ENCODE data around the gene TSPAN9.

The TSPAN9 gene

GRCh38 chr12:3257411-3257810 lies 180.2 kb downstream of the TSPAN9 start:
- no peak overlapping the region for H3K4me3 Mint-ChIP-seq
- DNase-seq, result no peak
- no peaks in the 10 kb centered on the region for H3K9me3 Mint-ChIP-seq
- H3K36me3 Mint-ChIP-seq (ENCODE audit: low read depth), result no peaks in the 10 kb centered on the region
- H3K4me1 Mint-ChIP-seq (ENCODE audit: low read depth), result no peaks in the 10 kb centered on the region
- no peak overlapping the region for H3K27ac Mint-ChIP-seq
- H3K27me3 Mint-ChIP-seq, result no peaks in the 10 kb centered on the region

DNA sequence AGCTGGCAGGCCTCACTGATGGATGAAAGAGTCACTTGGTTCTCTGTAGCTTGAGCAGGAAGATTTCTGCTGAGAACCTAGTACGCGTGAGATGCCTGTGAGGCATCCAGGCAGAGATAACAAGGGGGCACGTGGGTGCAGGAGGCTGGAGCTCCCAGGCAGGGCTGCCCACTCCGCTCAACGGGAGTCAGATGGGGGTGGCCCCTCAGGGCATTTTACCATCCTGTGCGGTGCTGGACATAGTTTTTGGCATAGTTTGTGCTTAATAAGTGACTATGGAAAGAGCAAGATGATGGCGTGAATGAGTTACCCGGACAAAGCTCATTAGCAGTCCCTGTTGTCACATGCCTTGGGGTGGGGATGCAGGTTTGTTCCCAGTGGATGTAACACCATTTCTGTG lies 182.8 kb downstream of the TSPAN9 start:
- DNase-seq, result no peak
- H3K27ac Mint-ChIP-seq, result no peak overlapping the region
- no peaks in the 10 kb centered on the region for H3K36me3 Mint-ChIP-seq (ENCODE audit: low read depth)
- no peak overlapping the region for H3K4me3 Mint-ChIP-seq
- no peaks in the 10 kb centered on the region for H3K27me3 Mint-ChIP-seq
- H3K4me1 Mint-ChIP-seq (ENCODE audit: low read depth), result no peaks in the 10 kb centered on the region
- H3K9me3 Mint-ChIP-seq, result no peaks in the 10 kb centered on the region

DNA sequence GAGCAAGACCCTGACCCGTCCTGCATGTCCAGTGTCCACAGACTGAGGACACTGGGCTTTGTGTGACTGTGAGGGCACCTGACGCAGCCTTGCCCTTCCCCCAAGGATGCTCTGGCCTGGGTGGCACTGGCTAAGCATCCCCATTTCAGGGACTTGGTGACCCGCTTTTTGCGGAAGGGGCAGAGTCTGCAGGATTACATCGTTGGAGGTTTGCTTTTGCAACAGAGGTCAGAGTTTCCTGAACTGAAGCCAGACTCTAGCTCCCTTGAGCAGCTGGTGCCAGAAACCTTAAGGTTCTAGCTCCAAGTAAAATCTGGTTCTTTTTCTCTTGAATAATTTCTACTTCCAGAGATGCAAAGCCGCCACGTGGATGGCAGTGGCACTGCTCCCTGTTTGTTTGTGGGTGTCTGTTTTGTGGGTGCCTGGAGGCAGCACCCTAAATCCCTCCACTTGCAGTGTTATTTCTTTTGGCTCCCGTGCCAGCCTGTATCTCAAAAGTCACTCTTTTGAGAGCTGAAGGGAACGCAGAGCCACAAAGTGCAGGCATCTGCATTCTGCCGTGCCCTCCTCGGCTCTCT lies 184.7 kb downstream of the TSPAN9 start:
- Mint-ChIP-seq H3K4me3 (no peak overlapping the region), H3K27ac (no peak overlapping the region), H3K36me3 (ENCODE audit: low read depth) (no peaks in the 10 kb centered on the region), H3K4me1 (ENCODE audit: low read depth) (no peaks in the 10 kb centered on the region), H3K9me3 (no peaks in the 10 kb centered on the region), H3K27me3 (no peaks in the 10 kb centered on the region)
- DNase-seq, result no peak

- H3K4me3 Mint-ChIP-seq, result no peak overlapping the region
- no peaks in the 10 kb centered on the region for H3K4me1 Mint-ChIP-seq (ENCODE audit: low read depth)
- H3K27ac Mint-ChIP-seq, result no peak overlapping the region
- no peaks in the 10 kb centered on the region for H3K9me3 Mint-ChIP-seq
- H3K27me3 Mint-ChIP-seq, result no peaks in the 10 kb centered on the region
- H3K36me3 Mint-ChIP-seq (ENCODE audit: low read depth), result no peaks in the 10 kb centered on the region
- DNase-seq, result no peak
These were observed 185.3 kb downstream of the TSPAN9 start for GRCh38 chr12:3262470-3262869.

DNA sequence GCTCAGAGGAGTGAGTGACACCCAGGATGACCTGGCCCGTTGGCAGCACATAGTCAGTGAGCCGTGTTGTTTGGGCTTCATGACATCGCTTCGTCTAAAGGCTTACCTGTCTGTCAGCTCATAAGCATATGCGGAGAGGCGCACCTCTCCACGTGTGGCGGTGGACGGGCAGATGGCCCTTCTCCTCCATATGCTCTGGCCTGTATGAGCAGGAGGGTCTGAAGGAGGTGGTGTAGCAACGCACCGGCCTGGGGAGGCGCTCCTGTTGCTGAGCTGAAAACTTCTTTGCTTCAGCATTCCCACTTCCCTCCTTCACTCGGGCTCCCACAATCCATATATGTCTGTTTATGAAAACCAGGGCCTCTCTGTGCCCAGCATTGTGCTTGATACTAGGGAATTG lies 186.1 kb downstream of the TSPAN9 start:
- Mint-ChIP-seq H3K4me3 (no peak overlapping the region), H3K27me3 (no peaks in the 10 kb centered on the region), H3K9me3 (no peaks in the 10 kb centered on the region), H3K27ac (no peak overlapping the region), H3K36me3 (ENCODE audit: low read depth) (no peaks in the 10 kb centered on the region), H3K4me1 (ENCODE audit: low read depth) (no peaks in the 10 kb centered on the region)
- no peak for DNase-seq

GRCh38 chr12:3263939-3264922 lies 187.1 kb downstream of the TSPAN9 start:
- Mint-ChIP-seq H3K4me1 (ENCODE audit: low read depth) (no peaks in the 10 kb centered on the region), H3K27me3 (no peaks in the 10 kb centered on the region), H3K4me3 (no peak overlapping the region), H3K27ac (no peak overlapping the region), H3K9me3 (no peaks in the 10 kb centered on the region), H3K36me3 (ENCODE audit: low read depth) (no peaks in the 10 kb centered on the region)
- DNase-seq, result no peak

GRCh38 chr12:3265406-3265805 lies 188.2 kb downstream of the TSPAN9 start:
- no peak overlapping the region for H3K4me3 Mint-ChIP-seq
- H3K36me3 Mint-ChIP-seq (ENCODE audit: low read depth), result no peaks in the 10 kb centered on the region
- no peaks in the 10 kb centered on the region for H3K9me3 Mint-ChIP-seq

DNA sequence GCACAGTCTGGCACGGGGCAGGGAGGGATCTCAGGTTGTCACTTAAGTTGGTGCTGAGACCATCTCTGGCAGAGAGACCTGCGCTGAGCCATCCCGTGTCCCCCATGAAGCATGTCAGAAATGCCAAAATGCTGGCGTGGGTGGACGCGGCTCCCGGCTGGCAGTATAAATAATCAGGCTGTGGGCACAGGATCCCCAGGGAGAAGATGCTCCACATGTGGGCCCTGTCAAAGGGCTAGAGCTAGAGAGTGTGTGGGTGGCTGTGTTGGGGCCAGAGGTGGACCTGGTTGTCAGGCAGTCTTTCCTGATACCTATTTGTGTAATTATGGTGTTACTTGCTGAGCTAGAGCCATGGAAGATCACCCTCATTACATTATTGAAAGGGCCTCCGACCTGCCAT lies 189.5 kb downstream of the TSPAN9 start:
- Mint-ChIP-seq H3K9me3 (no peaks in the 10 kb centered on the region), H3K4me3 (no peak overlapping the region), H3K4me1 (ENCODE audit: low read depth) (no peaks in the 10 kb centered on the region), H3K27ac (no peak overlapping the region), H3K36me3 (ENCODE audit: low read depth) (no peaks in the 10 kb centered on the region), H3K27me3 (peaks cover 7% of the 10 kb centered on the region)
- DNase-seq, result no peak

More at GRCh38 chr12:3265406-3265805, 188.2 kb downstream of the TSPAN9 start:
- H3K4me1 Mint-ChIP-seq (ENCODE audit: low read depth), result no peaks in the 10 kb centered on the region
- peaks cover 7% of the 10 kb centered on the region for H3K27me3 Mint-ChIP-seq
- DNase-seq, result no peak
- H3K27ac Mint-ChIP-seq, result no peak overlapping the region

DNA sequence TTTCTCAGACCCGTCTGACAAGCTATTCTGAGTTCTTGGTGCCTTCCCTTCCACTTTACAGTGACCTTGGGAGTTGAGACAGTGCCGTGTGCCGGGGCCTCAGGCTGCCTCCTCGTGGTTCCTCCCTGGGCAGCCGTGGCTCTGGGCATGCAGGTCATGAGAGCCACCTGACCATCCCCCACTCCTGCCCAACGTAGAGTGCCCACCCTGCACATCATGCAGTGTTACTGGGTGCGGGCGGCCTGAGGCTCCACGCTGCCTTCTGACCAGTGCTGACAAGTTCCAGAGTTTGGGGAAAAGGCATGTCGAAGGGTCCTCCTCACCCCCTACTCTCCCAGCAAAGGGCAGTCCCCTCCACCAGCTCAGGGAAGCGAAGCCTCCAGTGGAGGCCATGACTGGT lies 190.5 kb downstream of the TSPAN9 start:
- H3K27ac Mint-ChIP-seq, result no peak overlapping the region
- no peak overlapping the region for H3K4me3 Mint-ChIP-seq
- H3K4me1 Mint-ChIP-seq (ENCODE audit: low read depth), result no peaks in the 10 kb centered on the region
- DNase-seq, result no peak
- no peaks in the 10 kb centered on the region for H3K9me3 Mint-ChIP-seq
- peaks cover 7% of the 10 kb centered on the region for H3K27me3 Mint-ChIP-seq
- no peaks in the 10 kb centered on the region for H3K36me3 Mint-ChIP-seq (ENCODE audit: low read depth)

- no peak overlapping the region for H3K27ac Mint-ChIP-seq
These were observed 192.4 kb downstream of the TSPAN9 start for GRCh38 chr12:3269594-3269993.

DNA sequence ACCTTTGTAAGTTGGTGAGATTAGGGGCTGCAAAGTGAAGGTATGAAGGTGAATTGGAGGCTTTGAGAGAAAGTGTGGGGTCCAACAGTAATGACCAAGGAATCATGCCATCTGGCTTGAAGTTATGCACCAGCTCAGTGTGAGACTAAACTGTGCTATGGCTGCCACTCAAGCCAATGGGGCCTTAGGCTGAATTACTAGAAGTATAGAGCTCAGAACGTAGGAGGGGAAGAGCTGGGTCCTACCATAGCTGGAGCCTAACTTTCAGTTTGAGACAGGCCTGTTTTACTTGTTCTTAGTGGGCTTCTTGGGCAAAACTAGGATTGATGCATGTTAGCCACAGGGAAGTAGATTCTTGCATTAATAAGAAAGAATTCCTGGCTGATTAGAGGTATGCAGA lies 194.0 kb downstream of the TSPAN9 start:
- H3K27ac Mint-ChIP-seq, result no peak overlapping the region
- H3K9me3 Mint-ChIP-seq, result no peaks in the 10 kb centered on the region
- no peak for DNase-seq
- no peak overlapping the region for H3K4me3 Mint-ChIP-seq
- peaks cover 2% of the 10 kb centered on the region for H3K4me1 Mint-ChIP-seq (ENCODE audit: low read depth)
- no peaks in the 10 kb centered on the region for H3K36me3 Mint-ChIP-seq (ENCODE audit: low read depth)
- peaks cover 20% of the 10 kb centered on the region for H3K27me3 Mint-ChIP-seq

More at GRCh38 chr12:3269594-3269993, 192.4 kb downstream of the TSPAN9 start:
- no peaks in the 10 kb centered on the region for H3K36me3 Mint-ChIP-seq (ENCODE audit: low read depth)
- H3K4me1 Mint-ChIP-seq (ENCODE audit: low read depth), result no peaks in the 10 kb centered on the region
- no peak for DNase-seq
- no peak overlapping the region for H3K4me3 Mint-ChIP-seq
- peaks cover 8% of the 10 kb centered on the region for H3K27me3 Mint-ChIP-seq
- no peaks in the 10 kb centered on the region for H3K9me3 Mint-ChIP-seq

DNA sequence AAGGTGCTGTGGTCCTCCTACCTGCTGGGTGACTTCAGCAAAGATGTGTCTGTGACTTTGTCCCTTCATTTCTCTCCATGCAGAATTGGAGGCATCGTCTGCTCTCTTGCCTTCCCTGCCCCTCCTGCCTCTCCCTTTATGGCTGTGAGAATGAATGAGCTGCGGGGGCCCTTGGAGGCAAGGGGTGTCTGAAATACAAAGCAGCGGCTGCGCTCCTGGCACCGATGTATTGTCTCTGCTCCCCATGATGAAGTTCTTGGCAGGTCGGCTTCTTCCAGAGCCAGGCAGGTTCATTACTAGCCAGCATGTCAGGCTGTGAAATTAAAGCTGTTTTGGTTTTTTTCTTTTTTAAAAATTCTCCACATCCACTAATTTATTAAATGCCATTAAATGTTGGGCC lies 194.5 kb downstream of the TSPAN9 start:
- Mint-ChIP-seq H3K4me1 (ENCODE audit: low read depth) (peaks cover 2% of the 10 kb centered on the region), H3K36me3 (ENCODE audit: low read depth) (no peaks in the 10 kb centered on the region), H3K27me3 (peaks cover 25% of the 10 kb centered on the region), H3K9me3 (no peaks in the 10 kb centered on the region), H3K27ac (no peak overlapping the region), H3K4me3 (no peak overlapping the region)
- no peak for DNase-seq

GRCh38 chr12:3272958-3273357 lies 195.8 kb downstream of the TSPAN9 start:
- Mint-ChIP-seq H3K4me3 (no peak overlapping the region), H3K36me3 (ENCODE audit: low read depth) (no peaks in the 10 kb centered on the region), H3K4me1 (ENCODE audit: low read depth) (peaks cover 2% of the 10 kb centered on the region), H3K9me3 (no peaks in the 10 kb centered on the region), H3K27me3 (peaks cover 35% of the 10 kb centered on the region), H3K27ac (no peak overlapping the region)
- DNase-seq, result no peak

DNA sequence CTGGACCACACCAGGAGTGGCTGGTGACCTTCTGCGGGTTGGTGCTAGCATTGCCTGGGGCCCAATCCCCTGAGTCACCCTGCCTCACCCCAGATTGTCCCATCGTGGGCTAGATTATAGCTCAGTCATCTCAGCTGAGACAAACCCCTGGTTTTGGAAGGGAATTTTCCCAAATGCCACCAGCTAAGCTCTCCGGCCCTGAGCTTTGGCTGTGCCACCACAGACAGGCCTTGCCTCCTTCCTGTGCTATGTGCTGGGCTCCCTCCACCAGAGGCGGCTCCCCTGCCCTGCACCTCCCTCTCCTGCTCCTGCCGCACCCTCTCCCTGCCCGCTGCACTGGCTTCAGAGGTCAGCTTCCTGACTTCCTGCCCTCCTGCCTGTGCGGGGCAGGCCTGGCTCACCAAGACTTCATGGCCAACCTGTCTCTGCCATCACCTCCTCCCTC lies 196.3 kb downstream of the TSPAN9 start:
- Mint-ChIP-seq H3K9me3 (no peaks in the 10 kb centered on the region), H3K36me3 (ENCODE audit: low read depth) (no peaks in the 10 kb centered on the region), H3K4me1 (ENCODE audit: low read depth) (peaks cover 2% of the 10 kb centered on the region), H3K27ac (no peak overlapping the region), H3K27me3 (peaks cover 36% of the 10 kb centered on the region), H3K4me3 (no peak overlapping the region)
- no peak for DNase-seq

DNA sequence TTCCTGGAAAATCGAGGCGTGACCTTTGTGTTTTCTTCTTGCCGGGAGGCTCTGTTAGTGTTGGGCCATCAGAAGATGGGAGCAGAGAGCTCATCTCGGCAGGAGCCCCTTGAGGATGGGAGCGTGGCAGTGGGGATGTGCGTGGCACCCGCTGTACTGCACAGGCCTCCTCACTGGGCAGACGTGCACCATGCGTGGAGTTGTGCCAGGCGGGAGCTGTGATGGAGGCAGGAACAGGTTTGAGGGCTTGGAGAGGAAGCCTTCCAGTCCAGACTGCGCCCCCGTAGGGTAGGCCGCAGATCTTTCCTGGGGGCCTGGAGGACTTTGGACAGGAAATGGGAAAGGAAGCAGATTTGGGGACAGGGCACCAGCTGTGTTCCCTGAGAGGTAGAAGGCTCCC lies 197.5 kb downstream of the TSPAN9 start:
- Mint-ChIP-seq H3K4me3 (no peak overlapping the region), H3K27ac (no peak overlapping the region), H3K36me3 (ENCODE audit: low read depth) (no peaks in the 10 kb centered on the region), H3K9me3 (no peaks in the 10 kb centered on the region), H3K27me3 (peaks cover 40% of the 10 kb centered on the region), H3K4me1 (ENCODE audit: low read depth) (peaks cover 2% of the 10 kb centered on the region)
- DNase-seq, result no peak

Data from activated T-cell treated with anti-CD3 and anti-CD28 coated beads, Interleukin-2, amount 50 U/mL, for 24 hours (primary cell).